ENCODE results near the gene SFXN3.

- TF ChIP-seq EZH2phosphoT487 (IDR thresholded peaks at IDR 0.05; ENCODE audit: borderline replicate concordance, low read depth, low read length) (no peak), CTCF (conservative IDR thresholded peaks at IDR 0.05; ENCODE audit: low read length) (peak; percentile 60)
Measured at GRCh38 chr10:100993986-100994708, 36.9 kb upstream of the SFXN3 start.

Data from OCI-LY7 (cell line).